ENCODE measurements around the gene SCART1.

GRCh38 chr10:133446979-133447378 lies 6.8 kb upstream of the SCART1 start:
- TF ChIP-seq CTCF (IDR thresholded peaks at IDR 0.05) (no peak), POLR2A (IDR thresholded peaks at IDR 0.05) (no peak)
